HEK293 (cell line): ENCODE data around the gene OR6B3.

Experiments used
- CTCF ChIA-PET: fragments of 350-600 bp; formaldehyde crosslinking; extraction: SDS; loops from one replicate; lab custom pipeline; 2021; ENCODE audit warnings: antibody characterized with exemption; lab: Yijun Ruan, JAX
- POLR2A ChIA-PET: fragments of 300-600 bp; formaldehyde crosslinking; extraction: SDS; loops from one replicate; lab custom pipeline; 2020; ENCODE audit warnings: antibody characterized with exemption, inconsistent platforms; lab: Yijun Ruan, JAX
- H3K27ac ChIP-seq: fragments of 200-500 bp; sonication (Bioruptor generic); 2 replicates; pipeline ENCODE4 v1.5.1; 2014; ENCODE audit warnings: low read depth, low read length, control low read depth, inconsistent platforms; ENCODE audit errors: extremely low read depth
- H3K36me3 ChIP-seq, 2 experiments: fragments of 200-500 bp in 1 of 2; sonication (Bioruptor generic) in 1 of 2; 1 replicate in 1 of 2; 2 replicates in 1 of 2; pipeline ENCODE4 v1.5.1; 2014 to 2017; ENCODE audit warnings: inconsistent platforms in 2 of 2, low read length in 2 of 2; ENCODE audit not compliant: control insufficient read depth in 2 of 2, insufficient read depth in 1 of 2
- H3K4me1 ChIP-seq: fragments of 200-500 bp; sonication (Bioruptor generic); 2 replicates; pipeline ENCODE4 v1.5.1; 2014; ENCODE audit warnings: mild to moderate bottlenecking, low read length, inconsistent platforms; ENCODE audit not compliant: control insufficient read depth, insufficient read depth
- H3K4me3 ChIP-seq: 2 replicates; pipeline ENCODE4 v1.5.1; 2011; ENCODE audit warnings: low read depth, mild to moderate bottlenecking, control low read depth, low read length, moderate library complexity
- H3K9me3 ChIP-seq: fragments of 200-500 bp; sonication (Bioruptor generic); 2 replicates; pipeline ENCODE4 v1.5.1; 2014; ENCODE audit warnings: low read depth, low read length, inconsistent platforms; ENCODE audit not compliant: control insufficient read depth, insufficient read depth
- CTCF ChIP-seq: fragments of 450-650 bp; formaldehyde crosslinking; IDR thresholded peaks from 2 replicates; pipeline ENCODE4 v1.5.1; 2016; ENCODE audit warnings: missing biosample characterization, missing genetic modification characterization
- GFI1B ChIP-seq: fragments of 450-650 bp; formaldehyde crosslinking; IDR thresholded peaks from 2 replicates; pipeline ENCODE4 v1.5.1; 2016; ENCODE audit warnings: missing biosample characterization, missing genetic modification characterization
- KLF9 ChIP-seq: fragments of 450-650 bp; formaldehyde crosslinking; IDR thresholded peaks from 2 replicates; pipeline ENCODE4 v1.5.1; 2016; ENCODE audit warnings: missing biosample characterization, missing genetic modification characterization, low read depth
- MEIS1 ChIP-seq: sonication (generic); formaldehyde crosslinking; IDR thresholded peaks from 2 replicates; pipeline ENCODE4 v1.8.1; 2022; ENCODE audit warnings: missing genetic modification reagents, mild to moderate bottlenecking, borderline replicate concordance
- YY1 ChIP-seq: fragments of 450-650 bp; formaldehyde crosslinking; IDR thresholded peaks from 2 replicates; pipeline ENCODE4 v1.5.1; 2018; ENCODE audit warnings: missing biosample characterization, missing genetic modification characterization
- ZBTB11 ChIP-seq: fragments of 450-650 bp; formaldehyde crosslinking; conservative IDR thresholded peaks from 2 replicates; pipeline ENCODE4 v1.5.1; 2016; ENCODE audit warnings: low read depth, missing biosample characterization, missing genetic modification characterization
- ZBTB48 ChIP-seq: fragments of 450-650 bp; formaldehyde crosslinking; IDR thresholded peaks from 2 replicates; pipeline ENCODE4 v1.5.1; 2016; ENCODE audit warnings: missing biosample characterization, missing genetic modification characterization
- ZBTB6 ChIP-seq: fragments of 450-650 bp; formaldehyde crosslinking; IDR thresholded peaks from 2 replicates; pipeline ENCODE4 v1.5.1; 2017; ENCODE audit warnings: missing biosample characterization, missing genetic modification characterization
- ZBTB7A ChIP-seq: fragments of 450-650 bp; formaldehyde crosslinking; IDR thresholded peaks from 2 replicates; pipeline ENCODE4 v1.5.1; 2016; ENCODE audit warnings: low read depth, missing biosample characterization, missing genetic modification characterization
- ZNF121 ChIP-seq: fragments of 450-650 bp; formaldehyde crosslinking; IDR thresholded peaks from 2 replicates; pipeline ENCODE4 v1.5.1; 2016; ENCODE audit warnings: missing biosample characterization, missing genetic modification characterization
- ZNF366 ChIP-seq: fragments of 450-650 bp; formaldehyde crosslinking; conservative IDR thresholded peaks from 2 replicates; pipeline ENCODE4 v1.5.1; 2016; ENCODE audit warnings: missing biosample characterization, missing genetic modification characterization
- ZNF449 ChIP-seq: fragments of 450-650 bp; formaldehyde crosslinking; IDR thresholded peaks from 2 replicates; pipeline ENCODE4 v1.5.1; 2017; ENCODE audit warnings: missing biosample characterization, mild to moderate bottlenecking, missing genetic modification characterization, moderate library complexity
- ZNF488 ChIP-seq: fragments of 450-650 bp; formaldehyde crosslinking; IDR thresholded peaks from 2 replicates; pipeline ENCODE4 v1.5.1; 2016; ENCODE audit warnings: missing biosample characterization, missing genetic modification characterization
- ZNF544 ChIP-seq: fragments of 450-650 bp; formaldehyde crosslinking; IDR thresholded peaks from 2 replicates; pipeline ENCODE4 v1.5.0; 2017; ENCODE audit warnings: missing biosample characterization, missing genetic modification characterization
- ZNF560 ChIP-seq: fragments of 450-650 bp; formaldehyde crosslinking; IDR thresholded peaks from 2 replicates; pipeline ENCODE4 v1.5.1; 2017; ENCODE audit warnings: missing biosample characterization, missing genetic modification characterization, borderline replicate concordance
- ZNF561 ChIP-seq: fragments of 450-650 bp; IDR thresholded peaks from 2 replicates; pipeline ENCODE4 v1.5.1; 2018; ENCODE audit warnings: missing biosample characterization, missing genetic modification characterization, borderline replicate concordance
- ZNF626 ChIP-seq: fragments of 450-650 bp; sonication (Bioruptor Pico); formaldehyde crosslinking; IDR thresholded peaks from 2 replicates; pipeline ENCODE4 v1.5.1; 2018; ENCODE audit warnings: missing biosample characterization, missing genetic modification characterization, inconsistent platforms
- ZNF654 ChIP-seq: fragments of 450-650 bp; formaldehyde crosslinking; IDR thresholded peaks from 2 replicates; pipeline ENCODE4 v1.5.1; 2016; ENCODE audit warnings: low read depth, missing biosample characterization, missing genetic modification characterization
- ZNF692 ChIP-seq: fragments of 450-650 bp; formaldehyde crosslinking; IDR thresholded peaks from 2 replicates; pipeline ENCODE4 v1.5.1; 2016; ENCODE audit warnings: missing biosample characterization, missing genetic modification characterization
- ZNF701 ChIP-seq: fragments of 450-650 bp; formaldehyde crosslinking; IDR thresholded peaks from 2 replicates; pipeline ENCODE4 v1.5.1; 2016; ENCODE audit warnings: missing biosample characterization, missing genetic modification characterization
- ZNF777 ChIP-seq: fragments of 450-650 bp; formaldehyde crosslinking; IDR thresholded peaks from 2 replicates; pipeline ENCODE4 v1.5.1; 2017; ENCODE audit warnings: missing biosample characterization, missing genetic modification characterization, borderline replicate concordance
- ZSCAN23 ChIP-seq: fragments of 450-650 bp; formaldehyde crosslinking; IDR thresholded peaks from 2 replicates; pipeline ENCODE4 v1.5.1; 2016; ENCODE audit warnings: missing biosample characterization, missing genetic modification characterization

The OR6B3 gene

GRCh38 chr2:240021488-240022104, 31.7 kb downstream of the OR6B3 start (continued):
- peak; percentile 60; the same call in 1 of the 2 replicates for TF ChIP-seq CTCF (tag by site-specific recombination)
- TF ChIP-seq ZNF561 (tag by site-specific recombination), result no peak
- no peak for TF ChIP-seq ZBTB48 (tag by site-specific recombination)
- TF ChIP-seq YY1 (tag by site-specific recombination), result no peak
- TF ChIP-seq GFI1B (tag by site-specific recombination), result no peak
- TF ChIP-seq ZNF692 (tag by site-specific recombination), result no peak
- TF ChIP-seq ZNF366, result no peak
- no peak for TF ChIP-seq ZNF701 (tag by site-specific recombination)
- no peak for TF ChIP-seq ZBTB6 (tag by site-specific recombination)

- TF ChIP-seq MEIS1, result no peak
- Histone ChIP-seq H3K4me1 (no peaks in the 10 kb centered on the region), H3K27ac (no peak overlapping the region), H3K36me3 (peaks cover 13 to 80% of the 10 kb centered on the region in 2 experiments), H3K9me3 (no peaks in the 10 kb centered on the region), H3K4me3 (no peak overlapping the region)
- POLR2A ChIA-PET, result no interaction called here
- CTCF ChIA-PET, result interaction anchor here (0.7 to 1.1 kb wide), 3 partner anchors 125 to 1805 kb away, joined by 3 read pairs; no protein-coding TSS in a partner anchor
Observed at GRCh38 chr2:240018071-240018750, 35.1 kb downstream of the OR6B3 start.

- H3K4me3 ChIP-seq, result no peak overlapping the region
- H3K4me1 ChIP-seq, result no peaks in the 10 kb centered on the region
- ChIA-PET POLR2A (no interaction called here), CTCF (no interaction called here)
- peaks cover 19 to 96% of the 10 kb centered on the region in 2 experiments for H3K36me3 ChIP-seq
- H3K9me3 ChIP-seq, result no peaks in the 10 kb centered on the region
- H3K27ac ChIP-seq, result no peak overlapping the region
- TF ChIP-seq KLF9 (tag by site-specific recombination), result no peak
- no peak for TF ChIP-seq ZSCAN23
- no peak for TF ChIP-seq ZNF488 (tag by site-specific recombination)
- TF ChIP-seq ZNF560 (tag by site-specific recombination), result no peak
- TF ChIP-seq ZNF561 (tag by site-specific recombination), result no peak
- no peak for TF ChIP-seq ZNF626 (tag by site-specific recombination)
- no peak for TF ChIP-seq ZNF449 (tag by site-specific recombination)
- no peak for TF ChIP-seq ZBTB11 (tag by site-specific recombination)
- no peak for TF ChIP-seq ZNF366
- TF ChIP-seq ZNF544 (tag by site-specific recombination), result no peak
- no peak for TF ChIP-seq ZNF121 (tag by site-specific recombination)
- no peak for TF ChIP-seq ZNF654 (tag by site-specific recombination)
- no peak for TF ChIP-seq ZBTB7A
- no peak for TF ChIP-seq ZNF777 (tag by site-specific recombination)
Observed at GRCh38 chr2:240014327-240014726, 39.0 kb downstream of the OR6B3 start.
